ENCODE data around the gene SERPINB5.

- TF ChIP-seq, protein P1, sequence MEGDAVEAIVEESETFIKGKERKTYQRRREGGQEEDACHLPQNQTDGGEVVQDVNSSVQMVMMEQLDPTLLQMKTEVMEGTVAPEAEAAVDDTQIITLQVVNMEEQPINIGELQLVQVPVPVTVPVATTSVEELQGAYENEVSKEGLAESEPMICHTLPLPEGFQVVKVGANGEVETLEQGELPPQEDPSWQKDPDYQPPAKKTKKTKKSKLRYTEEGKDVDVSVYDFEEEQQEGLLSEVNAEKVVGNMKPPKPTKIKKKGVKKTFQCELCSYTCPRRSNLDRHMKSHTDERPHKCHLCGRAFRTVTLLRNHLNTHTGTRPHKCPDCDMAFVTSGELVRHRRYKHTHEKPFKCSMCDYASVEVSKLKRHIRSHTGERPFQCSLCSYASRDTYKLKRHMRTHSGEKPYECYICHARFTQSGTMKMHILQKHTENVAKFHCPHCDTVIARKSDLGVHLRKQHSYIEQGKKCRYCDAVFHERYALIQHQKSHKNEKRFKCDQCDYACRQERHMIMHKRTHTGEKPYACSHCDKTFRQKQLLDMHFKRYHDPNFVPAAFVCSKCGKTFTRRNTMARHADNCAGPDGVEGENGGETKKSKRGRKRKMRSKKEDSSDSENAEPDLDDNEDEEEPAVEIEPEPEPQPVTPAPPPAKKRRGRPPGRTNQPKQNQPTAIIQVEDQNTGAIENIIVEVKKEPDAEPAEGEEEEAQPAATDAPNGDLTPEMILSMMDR (IDR thresholded peaks at IDR 0.05) = peak; percentile 35
- TF ChIP-seq EZH2 (IDR thresholded peaks at IDR 0.05) (no peak), EZH2phosphoT487 (IDR thresholded peaks at IDR 0.05) (no peak)
These were observed 38.3 kb downstream of the SERPINB5 start for GRCh38 chr18:63514888-63515678.

Data from neural progenitor cell (in vitro differentiated cells).